Testis (tissue), 5 donors: ENCODE measurements around the gene PHKG1. TPM values are rescaled to one million over a fixed set of nuclear protein-coding genes. Genes with fewer than 3 reads are reported as not detected.
"Not testable (repeated sequence)": the region's sequence is repeated elsewhere in the genome, so short reads cannot be mapped to it uniquely, and the experiment has no call there.

Experiments
- DNase-seq: peaks from one replicate; pipeline ENCODE4 v3.0.0-alpha.2; 2019
- H3K27ac ChIP-seq, 2 donors: fragments of 200-600 bp; sonication (generic); one replicate each; pipeline ENCODE4 v1.5.1; 2019
- H3K27me3 ChIP-seq: fragments of 200-600 bp; sonication (generic); one replicate; pipeline ENCODE4 v1.5.1; 2019
- H3K36me3 ChIP-seq: fragments of 200-600 bp; sonication (generic); one replicate; pipeline ENCODE4 v1.5.1; 2017; ENCODE audit warnings: low read depth; ENCODE audit errors: missing control alignments
- H3K4me1 ChIP-seq: fragments of 200-600 bp; sonication (generic); one replicate; pipeline ENCODE4 v1.5.1; 2019
- H3K4me3 ChIP-seq, 2 donors: fragments of 200-600 bp; sonication (generic); one replicate each; pipeline ENCODE4 v1.5.1; 2017 to 2019
- H3K9me3 ChIP-seq: fragments of 200-600 bp; sonication (generic); one replicate; pipeline ENCODE4 v1.5.1; 2017
- POLR2A ChIP-seq: fragments of 450-650 bp; IDR thresholded peaks from one replicate; pipeline ENCODE4 v1.6.1; 2017; ENCODE audit warnings: antibody characterized with exemption, mild to moderate bottlenecking, moderate library complexity
- WGBS, 2 donors: methylation state at CpG; one replicate each; pipeline ENCODE4 v1.1.5; 2018; 5-methylcytosine and 5-hydroxymethylcytosine counted together
- intact Hi-C: fragments of 100-400 bp; cut with DNase I; formaldehyde crosslinking; loops from one replicate; pipeline ENCODE4 v1.15.1; 2023; ENCODE audit warnings: low total_unique reads
- long read RNA-seq, 2 donors: transcript quantifications; one replicate each; lab custom pipeline, GENCODE V29; 2026
- polyA plus RNA-seq: library from polyadenylated mRNA; stranded (reverse); fragments of 350-450 nt; fragmentation: Illumina TruSeq; extraction: RNeasy Lipid Tissue Mini Kit (QIAGEN cat#74804); gene quantifications from one replicate; pipeline ENCODE4 v1.2.3, GENCODE V29; 2014; ENCODE audit warnings: low read depth, low replicate concordance; ENCODE audit not compliant: insufficient read depth
- total RNA-seq, 2 donors: library from RNA; depleted of rRNA; stranded (reverse); fragments of >200 nt; gene quantifications; one replicate each; pipeline ENCODE4 v1.2.3, GENCODE V29; 2016
- TF ChIP-seq, protein P1 (sequence below), 3 experiments: fragments of 450-650 bp in 2 of 3; fragments of 200-600 bp in 1 of 3; sonication (generic) in 1 of 3; IDR thresholded peaks; one replicate each; pipeline ENCODE4 v1.5.1; 2016 to 2019; ENCODE audit warnings: antibody characterized with exemption in 3 of 3, mild to moderate bottlenecking in 2 of 3, moderate library complexity in 1 of 3

Gene PHKG1
- total RNA-seq (1 to 10 TPM; 1.5 to 2.8 TPM), polyA plus RNA-seq (2.1 TPM)
- long read RNA-seq, donor 1, result 0 reads
- long read RNA-seq, donor 2, result 0 reads

DNA sequence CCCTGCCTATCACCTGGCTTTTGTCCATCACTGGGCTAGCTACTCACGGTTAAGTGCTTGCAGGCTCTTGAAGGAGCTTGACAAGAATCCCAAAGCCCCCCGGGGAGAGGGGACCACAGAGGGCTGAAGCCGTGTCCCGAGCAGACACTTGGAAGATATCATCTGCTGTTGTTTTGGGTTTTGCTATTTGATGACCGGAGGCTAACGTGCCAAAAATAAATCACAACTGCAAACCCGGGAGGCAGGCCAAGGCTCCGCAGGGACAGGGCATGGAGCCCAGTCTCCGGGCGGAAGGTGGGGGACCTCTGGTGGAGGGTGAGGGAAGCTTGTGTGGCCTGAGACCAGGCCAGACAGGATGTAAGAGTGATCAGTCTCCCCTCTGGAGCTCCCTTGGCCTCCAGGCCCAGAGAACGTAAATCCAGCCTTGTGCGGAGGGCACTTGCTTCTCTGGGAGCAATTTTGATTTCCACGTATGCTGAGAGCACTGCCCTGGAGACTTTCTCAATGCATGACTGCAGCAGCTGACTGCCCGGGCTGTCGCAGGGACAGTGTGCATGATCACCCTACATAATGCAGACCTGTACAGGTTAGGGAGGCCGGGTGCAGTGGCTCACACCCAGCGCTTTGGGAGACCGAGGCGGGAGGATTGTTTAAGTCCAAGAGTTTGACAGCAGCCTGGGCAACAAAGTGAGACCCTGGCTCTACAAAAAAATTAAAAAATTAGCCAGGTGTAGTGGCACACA is at the start of gene PHKG1:
PHKG1 (minus strand) TSS at position 164 of the 743 bp plus-strand sequence. CDS start 4,011 bp downstream, outside the sequence.
- TF ChIP-seq POLR2A, result no peak
- TF ChIP-seq, protein P1, sequence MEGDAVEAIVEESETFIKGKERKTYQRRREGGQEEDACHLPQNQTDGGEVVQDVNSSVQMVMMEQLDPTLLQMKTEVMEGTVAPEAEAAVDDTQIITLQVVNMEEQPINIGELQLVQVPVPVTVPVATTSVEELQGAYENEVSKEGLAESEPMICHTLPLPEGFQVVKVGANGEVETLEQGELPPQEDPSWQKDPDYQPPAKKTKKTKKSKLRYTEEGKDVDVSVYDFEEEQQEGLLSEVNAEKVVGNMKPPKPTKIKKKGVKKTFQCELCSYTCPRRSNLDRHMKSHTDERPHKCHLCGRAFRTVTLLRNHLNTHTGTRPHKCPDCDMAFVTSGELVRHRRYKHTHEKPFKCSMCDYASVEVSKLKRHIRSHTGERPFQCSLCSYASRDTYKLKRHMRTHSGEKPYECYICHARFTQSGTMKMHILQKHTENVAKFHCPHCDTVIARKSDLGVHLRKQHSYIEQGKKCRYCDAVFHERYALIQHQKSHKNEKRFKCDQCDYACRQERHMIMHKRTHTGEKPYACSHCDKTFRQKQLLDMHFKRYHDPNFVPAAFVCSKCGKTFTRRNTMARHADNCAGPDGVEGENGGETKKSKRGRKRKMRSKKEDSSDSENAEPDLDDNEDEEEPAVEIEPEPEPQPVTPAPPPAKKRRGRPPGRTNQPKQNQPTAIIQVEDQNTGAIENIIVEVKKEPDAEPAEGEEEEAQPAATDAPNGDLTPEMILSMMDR (IDR thresholded peaks at IDR 0.05), result peak in 1 of 3 experiments; percentile 41
- WGBS, 2 donors, result 40 to 62% methylated on average over 16 to 19 of the region's 19 CpGs
- Histone ChIP-seq H3K27me3 (no peaks in the 10 kb centered on the region), H3K9me3 (no peaks in the 10 kb centered on the region), H3K36me3 (no peaks in the 10 kb centered on the region), H3K4me1 (peaks cover 13% of the 10 kb centered on the region), H3K27ac (peak within 1 kb of the TSS in 1 of 2 donors; percentile 29), H3K4me3 (no peak within 1 kb of the TSS)
- DNase-seq, result peak; percentile 79
- intact Hi-C loops, result no loop called here

DNA sequence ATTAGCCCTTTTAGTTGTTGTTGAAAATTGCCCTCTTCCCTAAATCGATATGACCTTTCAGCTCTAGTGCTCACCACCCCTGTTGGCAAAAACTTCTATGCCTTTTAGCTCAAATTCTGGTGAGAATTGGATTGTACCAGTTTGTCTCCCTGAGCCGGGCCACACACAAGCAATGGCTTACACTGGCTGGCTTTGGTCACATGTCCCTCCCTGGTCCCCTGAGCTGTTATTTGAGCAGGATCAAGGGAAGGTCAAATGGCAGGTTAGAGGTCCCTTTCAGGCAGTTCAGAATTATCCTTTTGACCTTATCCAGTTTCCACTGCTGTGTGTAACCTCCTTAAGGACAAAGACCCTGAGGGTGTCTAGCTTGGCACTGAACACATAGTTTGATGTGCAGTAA is 38.3 kb upstream of the PHKG1 start:
- DNase-seq, H3K27me3 ChIP-seq, H3K4me3 ChIP-seq, H3K4me1 ChIP-seq, H3K36me3 ChIP-seq, intact Hi-C loops, H3K9me3 ChIP-seq, H3K27ac ChIP-seq: not testable (repeated sequence)
- 82 to 88% methylated on average over 2 of the region's 2 CpGs for WGBS, 2 donors

DNA sequence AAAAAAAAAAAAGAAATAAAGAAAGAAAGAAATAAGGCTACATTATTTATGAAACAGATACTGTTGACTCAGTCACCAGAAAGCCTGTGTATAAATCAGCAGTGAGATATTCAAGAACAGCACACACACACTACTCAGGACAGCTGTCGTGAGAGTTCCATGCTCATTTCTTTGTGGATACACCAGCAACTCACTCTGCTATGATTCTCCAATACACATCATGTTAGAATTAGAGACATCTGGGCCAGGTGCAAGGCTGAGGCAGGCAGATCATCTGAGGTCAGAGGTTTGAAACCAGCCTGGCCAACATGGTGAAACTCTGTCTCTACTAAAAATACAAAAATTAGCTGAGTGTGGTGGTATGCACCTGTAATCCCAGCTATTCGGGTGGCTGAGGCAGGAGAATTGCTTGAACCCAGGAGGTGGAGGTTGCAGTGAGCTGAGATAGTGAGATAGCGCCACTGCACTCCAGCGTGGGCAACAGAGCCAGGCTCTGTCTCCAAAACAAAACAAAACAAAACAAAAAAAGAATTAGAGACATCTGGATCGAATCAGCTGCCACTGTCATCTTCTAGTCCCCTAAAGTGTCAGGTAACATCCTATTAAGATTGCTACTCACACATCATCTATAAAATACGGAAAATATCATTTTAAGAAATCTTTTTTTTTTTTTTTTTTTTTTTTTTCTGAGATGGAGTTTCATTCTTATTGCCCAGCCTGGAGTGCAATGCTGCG is 34.7 kb upstream of the PHKG1 start:
- Histone ChIP-seq H3K27ac (no peak overlapping the region), H3K36me3 (no peaks in the 10 kb centered on the region), H3K9me3 (no peaks in the 10 kb centered on the region), H3K4me3 (no peak overlapping the region), H3K4me1 (no peaks in the 10 kb centered on the region), H3K27me3 (no peaks in the 10 kb centered on the region)
- WGBS, 2 donors, result 84 to 85% methylated on average over 7 of the region's 7 CpGs
- intact Hi-C loops, result no loop called here
- no peak for TF ChIP-seq POLR2A
- TF ChIP-seq, protein P1 (IDR thresholded peaks at IDR 0.05), result no peak
- no peak for DNase-seq

DNA sequence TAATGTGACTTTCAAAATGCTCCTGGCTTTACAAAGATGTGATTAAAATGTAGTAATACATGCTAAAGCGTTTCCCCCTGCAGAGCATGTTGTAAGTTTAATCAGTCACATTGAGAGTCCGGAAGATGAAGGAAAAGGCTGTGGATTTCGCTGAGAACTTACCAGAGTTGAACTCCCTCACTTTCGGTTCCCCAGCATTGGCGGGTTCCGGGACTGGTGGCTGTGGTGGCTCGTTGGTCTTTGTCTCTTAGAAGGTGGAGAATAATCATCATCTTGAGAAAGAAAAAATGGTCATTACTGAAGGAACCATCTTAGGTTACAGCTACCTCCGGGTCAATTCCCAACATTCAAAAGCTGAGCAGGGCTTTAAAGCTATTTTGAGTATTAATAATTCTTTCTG is 33.1 kb upstream of the PHKG1 start:
- Histone ChIP-seq H3K27ac (no peak overlapping the region), H3K27me3 (no peaks in the 10 kb centered on the region), H3K9me3 (no peaks in the 10 kb centered on the region), H3K36me3 (no peaks in the 10 kb centered on the region), H3K4me3 (no peak overlapping the region), H3K4me1 (no peaks in the 10 kb centered on the region)
- intact Hi-C loops, result no loop called here
- 71 to 77% methylated on average over 8 of the region's 8 CpGs for WGBS, 2 donors
- TF ChIP-seq, protein P1 (IDR thresholded peaks at IDR 0.05), result no peak
- TF ChIP-seq POLR2A, result no peak
- DNase-seq, result no peak

DNA sequence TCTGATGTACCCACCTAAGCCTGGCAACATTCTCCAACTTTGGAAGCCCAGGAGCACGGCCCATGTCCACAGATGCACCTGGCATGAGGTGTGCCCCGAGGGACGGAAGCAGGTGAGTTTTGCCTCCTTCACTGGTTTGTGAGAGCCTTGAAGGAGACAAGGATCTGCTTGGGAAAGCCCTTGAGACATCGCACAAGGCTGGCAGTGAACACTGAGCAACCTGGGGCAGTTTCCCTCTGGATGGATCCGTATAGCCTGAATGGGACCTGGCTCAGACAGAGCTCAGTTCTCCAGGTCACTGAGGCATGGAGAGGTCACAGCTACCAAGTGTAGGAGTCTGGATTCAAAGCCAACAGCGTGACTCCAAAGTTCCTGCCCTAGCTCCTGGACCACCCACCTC is 32.2 kb upstream of the PHKG1 start:
- 60 to 76% methylated on average over 3 to 6 of the region's 6 CpGs for WGBS, 2 donors

More for the DNA sequence above, 32.2 kb upstream of the PHKG1 start:
- Histone ChIP-seq H3K36me3 (no peaks in the 10 kb centered on the region), H3K27me3 (no peaks in the 10 kb centered on the region), H3K4me1 (no peaks in the 10 kb centered on the region), H3K9me3 (no peaks in the 10 kb centered on the region), H3K27ac (no peak overlapping the region), H3K4me3 (no peak overlapping the region)
- TF ChIP-seq, protein P1 (IDR thresholded peaks at IDR 0.05), result no peak
- no peak for TF ChIP-seq POLR2A
- DNase-seq, result no peak
- intact Hi-C loops, result no loop called here
